Panc1 (cell line): ENCODE results near the gene RELA. TPM values are rescaled to one million over a fixed set of nuclear protein-coding genes. Genes with fewer than 3 reads are reported as not detected.

ENCODE experiments used
- ATAC-seq: fragments of 200-7000 bp; cut with Tn5 transposase; 2 replicates; pipeline ENCODE4 v1.9.1; 2020; ENCODE audit warnings: mild to moderate bottlenecking, moderate library complexity
- BruUV-seq: library from RNA; stranded (reverse); fragments of 400-500 nt; replicated peaks from 2 replicates; lab custom pipeline; 2021; lab: Mats Ljungman, UMichigan
- CTCF ChIA-PET: fragments of 300-600 bp; sonication (Branson Sonifier 250); formaldehyde crosslinking; loops from one replicate; lab custom pipeline; 2022; ENCODE audit warnings: antibody characterized with exemption; lab: Charles Lee
- POLR2A ChIA-PET: fragments of 300-600 bp; sonication (Branson Sonifier 250); formaldehyde crosslinking; loops from one replicate; lab custom pipeline; 2022; ENCODE audit warnings: antibody characterized with exemption; lab: Charles Lee
- DNase-seq: peaks from one replicate; pipeline ENCODE4 v3.0.0-alpha.2; 2010; ENCODE audit warnings: low read depth, low spot score
- H3K27ac ChIP-seq: 2 replicates; pipeline ENCODE4 v1.5.1; 2011; ENCODE audit warnings: mild to moderate bottlenecking, low read length, inconsistent platforms
- H3K27me3 ChIP-seq: fragments of 200-500 bp; sonication (Bioruptor generic); 2 replicates; pipeline ENCODE4 v1.6.0; 2014; ENCODE audit warnings: low read length, inconsistent platforms; ENCODE audit not compliant: control insufficient read depth, insufficient read depth
- H3K36me3 ChIP-seq: fragments of 200-500 bp; sonication (Bioruptor generic); 2 replicates; pipeline ENCODE4 v1.5.1; 2014; ENCODE audit warnings: inconsistent platforms, mild to moderate bottlenecking, low read length, moderate library complexity; ENCODE audit not compliant: control insufficient read depth, insufficient read depth
- H3K4me1 ChIP-seq: 2 replicates; pipeline ENCODE4 v1.5.1; 2011; ENCODE audit warnings: inconsistent platforms, mild to moderate bottlenecking, low read length, moderate library complexity; ENCODE audit not compliant: control insufficient read depth, insufficient read depth
- H3K4me3 ChIP-seq, 2 experiments: 2 replicates each; pipeline ENCODE4 v1.5.1; 2011 to 2012; ENCODE audit warnings: low read depth in 2 of 2, low read length in 2 of 2, mild to moderate bottlenecking in 2 of 2, inconsistent platforms in 1 of 2, moderate library complexity in 1 of 2
- H3K9me3 ChIP-seq: fragments of 200-500 bp; sonication (Bioruptor generic); 2 replicates; pipeline ENCODE4 v1.5.1; 2014; ENCODE audit warnings: low read depth, mild to moderate bottlenecking, inconsistent platforms, low read length, moderate library complexity; ENCODE audit not compliant: control insufficient read depth, insufficient read depth
- CTCF ChIP-seq: fragments of 450-650 bp; IDR thresholded peaks from 2 replicates; pipeline ENCODE4 v1.5.1; 2017; ENCODE audit warnings: mild to moderate bottlenecking
- POLR2AphosphoS5 ChIP-seq: IDR thresholded peaks from 2 replicates; pipeline ENCODE4 v1.6.1; 2012; ENCODE audit warnings: mild to moderate bottlenecking, low read depth, low read length, moderate library complexity
- REST ChIP-seq, 2 experiments: IDR thresholded peaks; 2 replicates each; pipeline ENCODE4 v1.6.1; 2011 to 2012; ENCODE audit warnings: low read depth in 2 of 2, control low read depth in 1 of 2, low read length in 1 of 2, mild to moderate bottlenecking in 1 of 2, moderate library complexity in 1 of 2; ENCODE audit not compliant: insufficient read depth in 1 of 2
- SIN3A ChIP-seq: IDR thresholded peaks from 2 replicates; pipeline ENCODE4 v1.6.1; 2012; ENCODE audit warnings: low read depth, mild to moderate bottlenecking, low read length, moderate library complexity, borderline replicate concordance; ENCODE audit not compliant: insufficient read depth
- TCF7L2 ChIP-seq: IDR thresholded peaks from 2 replicates; pipeline ENCODE4 v1.6.1; 2011; ENCODE audit warnings: mild to moderate bottlenecking, low read depth, low read length, inconsistent platforms
- in situ Hi-C: cut with HindIII; loops from 2 replicates; pipeline ENCODE4 v1.10.0; 2016; ENCODE audit warnings: low sequenced_read_pairs, low pct_unique_long_range_greater_than_20kb
- intact Hi-C: fragments of 100-400 bp; cut with micrococcal nuclease; formaldehyde crosslinking; loops from one replicate; pipeline ENCODE4 v1.10.0; 2022; ENCODE audit not compliant: unreplicated experiment
- total RNA-seq: library from RNA; stranded (reverse); gene quantifications from one replicate; pipeline ENCODE4 v1.2.1, GENCODE V29; 2021; ENCODE audit not compliant: unreplicated experiment

Gene RELA
- total RNA-seq, 1 experiment from 2014 or later, result 141 TPM

GRCh38 chr11:65648997-65649493 is 13.7 kb downstream of the RELA start:
- Histone ChIP-seq H3K27ac (no peak overlapping the region), H3K27me3 (no peaks in the 10 kb centered on the region), H3K9me3 (no peaks in the 10 kb centered on the region), H3K36me3 (no peaks in the 10 kb centered on the region), H3K4me1 (peaks cover 21% of the 10 kb centered on the region), H3K4me3 (no peak overlapping the region)
- CTCF ChIA-PET, result no interaction called here
- POLR2A ChIA-PET, result no interaction called here
- intact Hi-C loops, result no loop called here
- DNase-seq, result no peak
- BruUV-seq, result no TSS peak
- no peak for ATAC-seq
- no peak for TF ChIP-seq SIN3A
- no peak for TF ChIP-seq CTCF
- TF ChIP-seq REST (IDR thresholded peaks at IDR 0.05; ENCODE audit: insufficient read depth in 1 of 2, low read depth in 2 of 2, low read length in 1 of 2), result no peak
- no peak for TF ChIP-seq POLR2AphosphoS5
- TF ChIP-seq TCF7L2, result no peak
- in situ Hi-C loops, result no loop called here

- intact Hi-C loops (no loop called here), in situ Hi-C loops (no loop called here)
- Histone ChIP-seq H3K9me3 (no peaks in the 10 kb centered on the region), H3K27ac (peak overlapping the region; percentile 40; the same call in 1 of the 2 replicates), H3K4me3 (peak overlapping the region; percentile 36 to 47), H3K36me3 (no peaks in the 10 kb centered on the region), H3K27me3 (no peaks in the 10 kb centered on the region), H3K4me1 (peaks cover 10% of the 10 kb centered on the region)
- TF ChIP-seq CTCF (no peak), SIN3A (no peak), POLR2AphosphoS5 (peak; percentile 28; the same call in 1 of the 2 replicates)
- peak; percentile 58 for ATAC-seq
- POLR2A ChIA-PET, result interaction anchor here (0.6 kb wide), 1 partner anchor 227 kb away, joined by 3 read pairs; no protein-coding TSS in a partner anchor
- DNase-seq, result no peak
- CTCF ChIA-PET, result interaction anchor here (0.6 kb wide), 2 partner anchors 25 to 886 kb away, joined by 4 to 6 read pairs; no protein-coding TSS in a partner anchor
- BruUV-seq, result no TSS peak
Observed at GRCh38 chr11:65646958-65647701, 15.6 kb downstream of the RELA start.
